ENCODE results near the gene GRHPR. TPM values are rescaled to one million over a fixed set of nuclear protein-coding genes. Genes with fewer than 3 reads are reported as not detected.

GRHPR gene
- total RNA-seq, 1 donor from 2014 or later: 80.5 TPM

DNA sequence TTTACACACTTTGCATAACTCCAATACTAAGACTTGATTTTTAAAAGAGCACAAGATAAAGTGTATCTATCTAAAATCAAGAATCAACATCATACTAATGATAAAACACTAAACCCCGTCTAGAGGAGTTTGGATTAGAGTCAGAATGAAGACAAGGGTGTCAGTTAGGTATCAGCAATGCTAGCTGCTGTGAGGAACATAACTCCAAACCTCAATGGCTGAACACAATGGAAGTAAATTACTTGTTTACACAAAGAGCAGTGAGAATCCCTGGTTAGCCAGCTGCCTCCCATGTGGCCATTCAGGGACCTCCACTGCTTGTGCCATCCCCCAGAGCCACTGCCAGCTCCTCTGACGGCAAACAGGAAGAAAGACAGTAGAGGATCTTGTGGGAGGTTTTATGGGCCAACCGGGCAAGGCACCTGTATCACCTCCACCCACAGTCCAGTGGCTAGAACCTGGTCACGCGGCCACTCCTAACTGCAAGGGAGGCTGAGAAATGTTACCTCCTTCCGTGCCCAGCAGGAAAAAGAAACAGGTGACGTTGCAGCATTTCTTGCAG is 24.0 kb upstream of the GRHPR start:
- DNase-seq (ENCODE audit: low spot score): no peak

DNA sequence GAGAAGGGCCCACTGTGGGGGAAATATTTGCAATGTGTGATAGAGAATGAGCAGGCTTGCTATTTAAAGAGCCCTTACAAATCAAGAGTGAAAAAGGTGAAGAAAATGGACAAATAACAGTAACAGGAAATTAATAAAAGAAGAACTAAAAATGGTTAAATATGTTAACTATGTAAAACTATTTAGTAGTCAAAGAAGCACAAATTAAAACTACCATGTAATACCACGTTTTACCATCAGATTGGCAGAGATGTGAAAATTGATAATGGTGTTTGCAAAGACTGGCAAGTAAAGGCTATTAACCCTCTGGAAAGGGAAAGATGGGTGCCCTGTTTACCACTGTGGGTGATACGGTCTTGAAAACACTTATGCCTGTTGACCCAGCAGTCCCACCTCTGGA is 23.2 kb upstream of the GRHPR start:
- DNase-seq (ENCODE audit: low spot score): no peak

DNA sequence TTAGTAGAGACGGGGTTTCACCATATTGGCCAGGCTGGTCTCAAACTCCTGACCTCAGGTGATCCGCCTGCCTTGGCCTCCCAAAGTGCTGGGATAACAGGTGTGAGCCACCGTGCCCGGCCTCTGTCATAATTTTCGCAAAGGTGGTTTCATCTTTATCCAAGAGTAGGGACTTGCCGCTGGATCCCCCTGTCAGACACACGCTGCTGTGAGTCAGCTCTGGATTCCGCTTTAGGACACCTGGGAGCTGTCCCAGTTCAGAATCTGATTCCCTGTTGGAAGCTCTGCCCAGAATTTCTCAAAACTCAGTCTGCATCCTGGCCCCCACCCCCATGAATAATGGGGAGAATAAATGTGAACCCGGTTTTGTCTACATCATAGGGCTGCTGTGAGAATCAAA is 17.9 kb upstream of the GRHPR start:
- no peak for DNase-seq (ENCODE audit: low spot score)

DNA sequence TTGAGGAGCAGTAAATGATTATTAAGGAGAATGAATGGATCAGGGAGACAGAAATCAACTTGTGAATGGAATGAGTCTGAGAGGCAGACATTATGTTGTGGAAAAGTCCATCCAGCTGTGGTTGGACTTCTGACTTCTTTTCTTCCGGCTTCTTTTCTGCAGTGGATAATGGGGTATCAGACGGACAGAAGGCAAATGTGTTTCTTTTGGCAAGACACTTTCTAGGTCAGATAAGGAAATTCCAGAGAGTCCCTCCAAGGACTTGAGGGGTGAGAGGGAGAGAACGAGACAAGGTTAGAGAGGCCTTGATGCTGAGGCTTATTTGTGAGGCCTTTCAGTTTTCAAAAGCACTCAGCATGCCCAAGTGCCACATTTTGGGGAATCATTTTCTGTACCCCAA is 17.1 kb upstream of the GRHPR start:
- no peak for DNase-seq (ENCODE audit: low spot score)

DNA sequence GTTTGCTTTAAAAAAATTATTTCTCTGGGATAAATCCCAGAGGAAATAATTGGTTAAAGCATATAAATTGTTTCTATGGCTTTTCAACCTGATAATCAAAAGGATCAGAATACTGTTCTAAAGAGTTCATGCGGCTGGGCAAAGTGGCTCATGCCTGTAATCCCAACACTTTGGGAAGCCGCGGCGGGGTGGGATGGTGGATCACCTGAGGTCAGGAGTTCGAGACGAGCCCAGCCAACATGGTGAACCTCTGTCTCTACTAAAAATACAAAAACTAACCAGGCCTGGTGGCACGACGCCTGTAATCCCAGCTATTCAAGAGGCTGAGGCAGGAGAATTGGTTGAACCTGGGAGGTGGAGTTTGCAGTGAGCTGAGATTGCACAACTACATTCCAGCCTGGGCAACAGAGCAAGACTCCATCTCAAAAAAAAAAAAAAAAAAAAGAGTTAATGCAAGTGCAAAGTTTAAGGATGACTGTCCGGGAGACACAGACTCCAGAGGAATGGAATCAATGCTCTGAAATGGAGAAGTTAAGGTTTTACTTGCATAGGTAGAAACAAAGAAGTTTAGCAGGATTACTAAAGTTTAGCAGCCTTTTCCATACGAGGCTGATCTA is 16.6 kb upstream of the GRHPR start:
- DNase-seq (ENCODE audit: low spot score): no peak

DNA sequence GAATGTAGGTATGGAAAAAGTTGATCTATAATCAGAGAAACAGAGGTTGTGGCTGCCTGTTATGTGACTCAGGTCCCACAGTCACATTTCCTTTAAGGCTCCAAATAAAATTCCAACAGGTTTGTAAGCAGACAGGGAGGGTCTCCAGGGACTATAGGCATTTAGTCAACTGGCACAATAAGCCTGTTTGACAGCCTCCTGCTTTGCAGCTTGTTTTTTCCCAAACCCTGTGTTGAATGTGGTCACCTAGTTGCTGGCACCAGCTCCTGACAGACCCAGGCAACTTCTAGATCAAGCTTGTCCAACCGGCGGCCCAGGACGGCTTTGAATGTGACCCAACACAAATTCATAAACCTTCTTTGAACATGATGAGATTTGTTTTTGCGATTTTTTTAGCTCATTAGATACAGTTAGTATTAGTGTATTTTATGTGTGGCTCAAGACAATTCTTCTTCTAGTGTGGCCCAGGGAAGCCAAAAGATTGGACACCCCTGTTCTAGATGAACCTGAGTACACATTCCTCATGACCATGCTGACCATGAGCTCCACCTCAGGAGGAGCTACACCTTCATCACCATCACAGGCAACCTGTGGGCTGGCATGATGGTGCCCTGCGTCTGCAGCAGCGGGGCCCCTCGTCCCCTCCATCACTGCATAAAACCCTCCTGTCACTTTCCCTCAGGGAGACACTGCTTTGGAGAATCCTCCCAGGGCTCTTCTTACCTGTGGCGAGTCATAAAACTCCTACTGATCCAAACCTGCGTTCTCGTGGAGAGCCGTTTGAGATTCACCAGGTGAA is 15.7 kb upstream of the GRHPR start:
- DNase-seq (ENCODE audit: low spot score): no peak

DNA sequence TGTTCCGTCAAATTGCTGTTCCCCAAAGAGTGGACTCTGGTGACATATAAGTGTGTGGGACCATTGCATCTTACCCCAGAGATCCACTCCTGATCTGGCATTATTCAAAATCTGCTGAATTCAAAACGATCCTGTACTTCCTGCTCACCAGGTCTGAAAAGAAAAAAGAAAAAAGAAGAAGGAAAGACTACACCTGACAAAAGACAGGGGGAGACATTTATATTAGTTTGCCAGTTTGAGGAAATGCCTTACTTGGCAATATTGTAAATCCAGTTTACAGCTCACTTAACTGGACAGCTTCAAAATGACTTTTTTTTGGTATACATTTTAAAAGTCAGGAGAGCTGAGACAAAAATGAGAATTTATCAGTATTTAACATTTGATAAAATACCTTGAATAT is 15.0 kb upstream of the GRHPR start:
- DNase-seq (ENCODE audit: low spot score): no peak

DNA sequence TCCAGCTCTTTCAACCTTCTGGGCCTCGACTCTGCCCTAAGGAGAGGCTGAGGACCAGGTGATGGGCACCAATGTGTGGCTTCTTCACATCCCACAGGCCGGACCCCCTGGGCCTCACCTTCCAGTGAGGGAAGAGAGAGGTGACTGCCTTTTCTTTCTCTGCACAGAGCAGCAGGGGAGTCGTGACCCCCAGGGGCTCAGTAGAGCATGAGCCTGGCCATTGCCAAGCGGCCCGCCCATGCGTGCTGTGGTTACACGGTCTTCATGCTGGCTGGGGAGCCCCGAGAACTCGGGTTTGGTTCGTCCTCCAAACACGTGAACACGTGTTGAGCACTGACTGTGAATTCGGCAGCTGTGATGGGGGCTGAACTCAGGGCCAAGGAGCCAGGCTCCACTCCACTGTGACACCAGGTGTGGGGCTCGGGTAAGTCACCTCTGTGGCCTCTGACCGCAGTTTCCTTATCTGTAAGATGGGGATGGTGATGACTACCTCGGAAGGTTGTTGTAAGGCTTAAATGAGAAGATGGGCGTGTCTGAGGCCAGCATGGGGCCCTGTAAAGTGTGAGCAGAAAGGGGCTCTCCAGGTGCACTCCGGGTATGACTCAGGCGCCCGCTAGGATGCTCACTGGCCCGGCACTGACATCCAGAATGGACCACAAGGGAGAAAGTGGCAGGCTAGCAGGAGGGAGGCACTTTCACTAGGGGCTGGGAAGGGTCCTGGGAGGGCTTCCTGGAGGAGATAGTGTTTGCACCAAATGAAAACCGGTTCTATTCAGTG is 13.4 kb upstream of the GRHPR start:
- DNase-seq (ENCODE audit: low spot score): no peak

DNA sequence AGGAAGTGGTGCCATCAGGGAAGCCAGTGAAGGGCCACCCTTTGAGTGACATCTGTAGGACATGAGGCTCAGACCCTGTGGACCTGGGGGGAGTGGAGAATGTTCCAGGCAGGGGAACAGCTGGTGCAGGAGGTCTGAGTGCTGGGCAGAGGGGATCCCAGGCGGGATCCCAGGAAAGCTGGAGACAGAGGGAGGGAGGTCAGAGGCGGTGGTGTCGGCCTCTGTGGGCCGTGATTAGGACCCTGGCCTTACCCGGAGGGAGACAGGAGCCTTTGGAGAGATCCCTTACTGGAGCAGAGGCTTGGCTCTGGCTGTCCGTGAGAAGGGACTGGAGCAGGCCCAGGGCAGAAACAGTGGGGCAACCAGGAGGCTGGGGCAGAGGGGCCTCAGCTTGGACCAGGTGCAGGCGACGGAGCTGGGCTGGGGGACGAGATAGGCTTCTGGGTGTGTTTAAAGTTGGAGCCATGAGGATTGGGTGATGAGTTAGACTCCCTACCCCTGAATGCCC is 12.1 kb upstream of the GRHPR start:
- DNase-seq (ENCODE audit: low spot score): no peak

DNA sequence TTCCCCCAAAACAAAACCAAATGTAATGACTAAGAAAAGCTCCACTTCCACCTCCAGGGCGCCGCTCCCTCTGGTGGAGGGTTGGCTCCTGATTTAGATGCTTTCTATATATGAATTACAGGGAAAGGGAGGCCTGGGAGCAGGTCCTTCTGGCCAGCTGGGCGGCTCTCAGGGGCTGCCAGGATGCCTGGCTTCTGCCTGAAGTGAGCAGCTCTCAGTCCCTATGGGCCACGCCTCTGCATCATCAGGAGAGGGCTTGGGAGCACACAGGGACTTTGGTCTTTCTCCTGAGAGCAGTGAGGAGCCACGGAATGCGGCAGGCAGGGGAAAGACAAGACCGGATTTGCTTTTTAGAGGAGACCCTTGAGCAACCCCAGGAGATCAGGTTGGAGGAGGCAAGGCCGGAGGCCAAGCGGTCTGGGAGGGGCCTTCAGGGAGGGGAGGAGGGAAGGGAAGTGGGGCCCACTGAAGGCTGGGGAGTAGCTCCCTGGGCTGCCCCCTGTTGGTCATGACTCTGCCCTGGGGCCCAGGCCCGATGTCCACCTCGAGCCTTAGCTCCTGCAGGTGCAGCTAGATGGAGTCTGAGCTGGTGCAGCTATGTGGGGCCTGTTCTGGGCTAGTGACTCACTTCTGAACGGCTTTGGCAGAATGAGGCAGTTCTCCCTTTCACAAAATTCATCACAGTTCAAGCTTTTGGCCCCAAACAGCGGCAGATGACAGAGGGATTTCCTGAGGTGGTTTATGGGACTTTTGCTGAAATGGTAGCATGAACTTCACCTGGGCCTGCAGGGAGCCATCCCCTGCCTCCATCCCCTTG is 11.3 kb upstream of the GRHPR start:
- no peak for DNase-seq (ENCODE audit: low spot score)

DNA sequence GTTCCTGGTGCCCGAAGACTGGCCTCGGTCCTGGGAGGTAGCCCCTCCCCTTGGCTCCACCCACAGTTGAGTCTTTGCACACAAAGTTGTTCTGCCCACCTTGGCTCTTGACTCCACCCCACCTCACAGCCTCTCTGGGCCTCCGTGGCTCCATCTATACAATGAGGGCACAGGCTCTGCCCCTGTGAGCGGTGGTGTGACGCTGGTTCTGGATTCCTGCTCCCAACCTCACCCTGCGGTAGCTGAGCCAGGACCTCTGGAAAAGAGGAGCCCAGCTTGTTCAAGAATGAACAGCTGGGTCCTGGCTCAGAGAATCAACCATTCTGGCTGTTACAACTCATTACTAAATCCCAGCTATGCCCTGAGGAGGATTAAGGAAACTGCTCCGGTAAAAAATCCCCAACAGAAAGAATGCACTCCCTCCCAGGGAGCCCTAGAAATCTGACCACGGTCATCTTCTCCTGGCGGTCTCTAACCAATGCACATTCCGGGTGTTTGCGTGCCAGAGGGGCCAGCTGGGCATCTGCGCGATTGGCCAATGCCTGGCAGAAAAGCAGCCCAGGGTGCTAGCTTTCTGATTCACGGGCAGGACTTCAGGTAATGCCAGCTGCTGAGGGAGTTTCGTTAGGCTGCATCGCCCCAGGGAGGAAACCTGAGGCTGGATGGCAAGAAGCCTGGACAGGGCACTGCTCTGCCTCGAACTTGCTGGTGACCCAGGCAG is 9.9 kb upstream of the GRHPR start:
- no peak for DNase-seq (ENCODE audit: low spot score)

DNA sequence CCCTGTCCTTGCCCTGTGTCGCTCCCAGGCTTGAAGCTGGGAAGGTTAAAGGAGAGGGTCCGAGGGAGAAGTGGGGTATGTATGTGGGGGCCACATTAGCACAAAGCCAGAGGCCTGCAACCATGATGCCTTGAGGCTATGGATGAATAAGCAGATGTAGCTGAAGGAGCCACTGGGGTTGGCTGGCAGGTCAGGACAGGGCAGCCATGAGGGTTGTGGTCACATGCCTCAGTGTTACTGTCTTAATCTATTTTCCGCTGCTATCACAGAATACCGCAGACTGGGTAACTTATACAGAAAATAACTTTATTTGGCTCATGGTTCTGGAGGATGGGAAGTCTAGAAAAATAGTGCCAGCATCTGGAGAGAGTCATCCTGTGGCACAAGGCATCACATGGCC is 9.2 kb upstream of the GRHPR start:
- DNase-seq (ENCODE audit: low spot score): no peak

DNA sequence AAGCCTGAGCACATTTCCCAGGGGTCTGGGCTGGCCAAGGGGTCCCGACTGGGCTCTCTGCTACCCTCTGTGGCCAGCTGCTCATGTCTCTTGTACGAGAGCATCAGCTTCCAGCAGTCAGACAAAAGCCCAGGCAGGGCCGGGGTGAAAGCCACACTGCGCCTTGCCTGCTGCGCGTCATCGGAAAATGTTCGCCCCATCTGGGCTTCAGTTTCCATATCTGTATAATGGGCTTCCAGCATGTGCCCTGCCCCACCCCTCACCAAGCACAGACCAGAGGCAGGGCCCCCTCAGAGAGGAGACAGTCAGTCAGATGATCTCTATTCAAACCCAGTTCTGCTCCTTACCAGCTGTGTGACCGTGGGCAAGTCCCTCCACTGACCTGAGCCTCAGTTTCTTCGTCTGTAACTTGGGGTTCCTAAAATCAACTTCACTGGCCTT is 8.0 kb upstream of the GRHPR start:
- DNase-seq (ENCODE audit: low spot score): no peak

DNA sequence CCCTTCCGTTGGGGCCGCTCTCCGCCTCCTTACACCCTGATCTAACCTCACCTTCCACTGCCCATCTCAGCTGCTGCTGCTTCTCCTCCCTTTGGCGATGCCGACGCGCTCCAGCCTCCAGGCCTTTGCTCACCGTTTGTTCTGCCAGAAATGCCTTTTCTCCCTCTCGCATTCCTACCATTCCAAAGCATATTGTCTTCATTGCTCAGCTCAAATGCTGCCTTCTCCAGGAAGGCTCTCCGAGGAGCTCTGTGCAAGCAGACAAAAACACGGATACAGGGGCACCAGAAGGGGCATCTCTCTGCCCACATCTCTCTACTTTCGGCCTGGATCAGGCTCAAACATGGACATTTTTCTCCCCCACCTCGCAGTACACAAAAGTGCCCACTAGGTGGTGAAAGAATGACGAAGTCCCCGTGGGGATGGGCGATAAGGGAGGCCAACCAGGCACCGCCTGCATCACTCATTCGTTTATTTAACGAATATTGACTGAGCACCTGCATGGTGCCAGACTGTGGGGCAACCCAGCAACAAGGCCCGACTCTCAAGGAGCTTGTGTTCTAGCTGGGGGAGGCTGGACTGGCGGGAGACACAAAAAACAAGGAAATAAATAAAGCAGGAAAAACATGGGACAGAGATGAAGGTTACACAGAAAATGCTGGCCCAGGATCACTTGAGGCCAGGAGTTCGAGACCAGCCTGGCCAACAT is 7.3 kb upstream of the GRHPR start:
- no peak for DNase-seq (ENCODE audit: low spot score)

DNA sequence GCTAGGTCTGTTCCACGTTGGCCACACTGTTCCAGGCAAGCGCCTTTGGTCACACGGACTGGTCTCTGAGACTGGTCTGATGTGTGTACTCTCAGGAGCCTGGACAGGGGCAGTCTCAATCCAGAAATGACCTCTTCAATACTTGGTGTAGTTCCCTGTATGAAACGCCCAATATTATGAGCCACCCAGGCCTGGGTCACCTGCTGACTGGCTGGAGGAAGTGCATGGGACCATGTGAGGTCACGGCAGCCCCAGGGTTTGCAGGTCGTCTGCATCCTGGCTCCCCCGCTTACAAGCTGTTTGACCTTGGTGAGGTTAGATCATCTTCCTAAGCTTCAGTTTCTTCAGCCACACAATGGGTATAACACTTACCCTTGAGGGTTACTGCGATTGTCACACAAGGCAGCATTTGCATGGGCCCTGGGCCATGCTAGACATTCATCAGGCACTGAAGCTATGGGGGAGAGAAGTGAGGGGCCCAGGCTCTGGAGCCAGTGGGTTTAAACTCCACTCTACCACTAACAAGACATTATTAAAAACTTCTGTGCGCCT is 5.2 kb upstream of the GRHPR start:
- DNase-seq (ENCODE audit: low spot score): no peak

DNA sequence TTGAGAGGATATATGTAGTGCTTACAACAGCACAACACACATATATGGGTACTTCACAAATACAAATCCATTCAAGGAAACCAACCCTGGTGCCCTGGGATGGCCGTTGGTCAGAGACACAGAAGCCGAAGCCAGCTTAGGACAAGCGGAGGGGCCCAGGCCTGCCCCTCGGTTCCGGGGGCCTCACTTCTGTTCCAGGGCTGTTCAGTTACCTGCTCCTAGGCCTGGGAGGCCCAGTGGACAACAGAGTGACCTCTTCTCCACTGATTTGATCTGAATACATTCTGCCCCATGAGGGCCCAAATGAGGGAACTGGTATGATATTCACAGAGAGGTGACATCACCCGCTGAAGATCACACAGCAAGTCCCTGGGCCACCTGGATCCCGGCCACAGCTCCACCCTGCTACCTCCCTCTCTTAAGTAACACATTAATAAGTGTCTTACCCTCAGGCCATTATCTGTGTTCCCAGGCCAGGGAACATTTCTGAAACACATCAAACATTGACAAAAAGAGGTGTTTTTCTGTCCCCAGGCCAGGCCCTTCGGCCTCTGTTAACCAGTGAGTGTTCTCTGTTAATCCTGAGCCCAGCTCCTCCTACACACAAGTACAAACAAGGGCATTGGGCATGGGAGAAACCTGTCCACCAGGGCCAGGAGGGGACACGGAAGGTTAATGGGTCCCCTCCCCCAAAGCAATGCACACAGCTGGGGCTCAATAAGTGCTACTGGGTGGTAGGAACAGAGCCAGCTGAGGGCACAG is 4.5 kb upstream of the GRHPR start:
- DNase-seq (ENCODE audit: low spot score): no peak

DNA sequence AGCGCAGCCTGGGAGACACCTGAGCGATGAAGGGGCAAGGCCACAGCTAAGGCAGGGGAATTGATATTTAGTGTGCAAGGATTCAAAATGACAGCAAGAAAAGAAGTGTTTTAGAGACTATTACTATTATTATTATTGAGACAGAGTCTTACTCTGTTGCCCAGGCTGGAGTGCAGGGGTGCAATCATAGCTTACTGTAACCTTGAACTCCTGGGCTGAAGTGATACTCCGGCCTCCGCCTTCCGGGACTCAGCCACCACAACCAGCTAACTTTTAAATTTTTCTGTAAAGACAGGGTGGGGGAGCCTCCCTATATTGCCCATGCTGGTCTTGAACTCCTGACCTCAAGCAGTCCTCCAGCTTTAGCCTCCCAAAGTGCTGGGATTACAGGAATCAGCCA is 3.3 kb upstream of the GRHPR start:
- no peak for DNase-seq (ENCODE audit: low spot score)
